ENCODE data around the gene GALNT1.
"Not testable (repeated sequence)": the region's sequence is repeated elsewhere in the genome, so short reads cannot be mapped to it uniquely, and the experiment has no call there.

GALNT1 gene

DNA sequence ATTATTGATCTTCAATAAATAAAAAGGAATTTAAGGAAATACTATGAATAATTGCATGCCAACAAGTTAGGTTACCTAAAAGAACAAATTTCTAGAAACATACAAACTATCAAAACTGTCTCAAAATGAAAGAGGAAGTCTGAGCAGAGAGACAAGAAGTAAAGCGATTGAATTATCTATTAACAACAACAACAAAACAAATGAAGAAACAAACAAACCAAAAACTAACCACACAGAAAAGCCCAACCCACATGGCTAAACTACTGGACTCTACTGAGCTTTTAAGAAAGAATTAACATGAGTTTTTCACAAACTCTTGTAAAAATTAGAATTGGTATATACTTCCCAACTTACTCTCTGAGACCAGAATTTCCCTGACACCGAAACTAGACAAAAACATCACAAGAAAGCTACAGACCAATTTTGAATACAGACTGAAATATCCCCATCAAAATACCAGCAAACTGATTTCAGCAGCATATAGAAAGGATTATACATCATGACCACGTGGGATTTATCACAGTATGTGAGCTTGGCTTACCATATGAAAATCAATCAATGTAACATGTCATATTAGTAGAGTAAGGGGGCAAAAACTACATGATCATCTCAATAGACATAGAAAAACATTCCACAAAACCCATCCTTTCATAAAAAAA, 16.6 kb upstream of the GALNT1 start:
- Histone ChIP-seq H3K27ac (no peak overlapping the region), H3K9ac (ENCODE audit: insufficient read length) (no peak overlapping the region), H3K36me3 (ENCODE audit: insufficient read depth, low read length) (no peaks in the 10 kb centered on the region), H3K4me3 (no peak overlapping the region), H3K9me3 (ENCODE audit: low read depth, low read length) (no peaks in the 10 kb centered on the region)
- TF ChIP-seq EZH2 (IDR thresholded peaks at IDR 0.05) (no peak), POLR2AphosphoS5 (IDR thresholded peaks at IDR 0.05; ENCODE audit: borderline replicate concordance, low read depth, low read length) (no peak)
- no peak for DNase-seq (ENCODE audit: low read depth, low spot score)

DNA sequence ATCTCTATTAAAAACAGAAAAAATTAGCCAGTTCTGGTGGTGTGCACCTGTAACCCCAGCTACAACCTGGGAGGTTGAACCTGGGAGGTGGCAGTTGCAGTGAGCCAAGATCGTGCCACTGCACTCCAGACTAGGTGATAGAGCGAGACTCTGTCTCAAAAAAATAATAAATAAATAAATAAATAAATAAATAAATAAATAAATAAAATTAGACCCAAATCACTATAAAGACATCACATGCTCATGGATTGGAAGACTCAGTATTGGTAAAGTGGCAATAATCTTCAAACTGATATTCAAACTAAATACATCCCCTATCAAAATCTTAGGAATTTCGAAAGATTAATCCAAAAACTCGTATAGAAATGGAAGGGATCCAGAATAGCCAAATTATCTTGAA, 15.5 kb upstream of the GALNT1 start:
- H3K9me3 ChIP-seq (ENCODE audit: low read depth, low read length) = no peaks in the 10 kb centered on the region
- DNase-seq (ENCODE audit: low read depth, low spot score) = no peak
- no peak overlapping the region for H3K4me3 ChIP-seq
- TF ChIP-seq EZH2 (IDR thresholded peaks at IDR 0.05) (no peak), POLR2AphosphoS5 (IDR thresholded peaks at IDR 0.05; ENCODE audit: borderline replicate concordance, low read depth, low read length) (no peak), FOXP2 (optimal IDR thresholded peaks at IDR 0.05; ENCODE audit: control extremely low read depth, extremely low read length, insufficient read depth) (no peak)
- no peak overlapping the region for H3K9ac ChIP-seq (ENCODE audit: insufficient read length)
- H3K27ac ChIP-seq = no peak overlapping the region
- H3K36me3 ChIP-seq (ENCODE audit: insufficient read depth, low read length) = no peaks in the 10 kb centered on the region

DNA sequence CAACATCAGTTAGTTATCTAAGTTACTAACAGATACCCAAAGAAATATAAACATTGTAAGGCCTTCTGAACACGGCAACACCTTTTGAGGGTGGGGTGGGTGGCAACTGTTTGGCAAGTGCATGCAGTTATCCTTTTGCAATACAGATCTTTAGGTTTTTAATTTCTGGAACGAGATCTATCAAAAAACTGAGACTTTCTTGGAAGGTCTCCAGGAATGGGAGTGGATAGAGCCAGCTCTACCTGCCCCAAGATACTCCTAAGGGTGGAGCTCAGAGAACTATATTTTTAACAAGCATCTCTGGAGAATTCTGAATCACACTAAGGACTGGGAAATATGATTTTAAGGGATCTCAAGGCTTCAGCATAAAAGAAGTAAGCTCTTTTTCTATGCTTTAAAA, 11.4 kb upstream of the GALNT1 start:
- TF ChIP-seq EZH2 (IDR thresholded peaks at IDR 0.05) (no peak), POLR2AphosphoS5 (IDR thresholded peaks at IDR 0.05; ENCODE audit: borderline replicate concordance, low read depth, low read length) (no peak), FOXP2 (optimal IDR thresholded peaks at IDR 0.05; ENCODE audit: control extremely low read depth, extremely low read length, insufficient read depth) (no peak)
- DNase-seq (ENCODE audit: low read depth, low spot score) = no peak
- no peaks in the 10 kb centered on the region for H3K36me3 ChIP-seq (ENCODE audit: insufficient read depth, low read length)
- no peak overlapping the region for H3K9ac ChIP-seq (ENCODE audit: insufficient read length)
- no peaks in the 10 kb centered on the region for H3K9me3 ChIP-seq (ENCODE audit: low read depth, low read length)
- no peak overlapping the region for H3K27ac ChIP-seq
- no peak overlapping the region for H3K4me3 ChIP-seq

DNA sequence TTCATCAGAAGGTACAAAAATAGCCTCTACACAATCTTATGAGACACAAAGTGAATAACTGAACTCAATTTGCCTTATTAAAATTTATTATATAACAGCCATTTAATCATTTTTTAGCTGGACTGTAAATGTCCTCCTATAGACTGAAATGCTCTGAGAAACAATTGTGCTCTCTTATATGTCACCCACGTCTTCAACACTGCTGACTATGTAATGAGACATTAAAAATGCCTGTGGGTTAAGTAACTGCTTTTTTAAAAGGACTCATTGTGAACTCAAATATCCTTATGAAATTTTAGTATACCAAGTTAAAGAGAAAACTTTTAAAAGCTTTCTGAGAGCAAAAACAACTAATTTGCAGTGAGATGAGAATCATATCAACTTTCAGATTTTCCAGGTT, 10.4 kb upstream of the GALNT1 start:
- TF ChIP-seq EZH2 (IDR thresholded peaks at IDR 0.05) (no peak), POLR2AphosphoS5 (IDR thresholded peaks at IDR 0.05; ENCODE audit: borderline replicate concordance, low read depth, low read length) (no peak)
- Histone ChIP-seq H3K9ac (ENCODE audit: insufficient read length) (no peak overlapping the region), H3K9me3 (ENCODE audit: low read depth, low read length) (no peaks in the 10 kb centered on the region), H3K4me3 (no peak overlapping the region), H3K27ac (no peak overlapping the region), H3K36me3 (ENCODE audit: insufficient read depth, low read length) (no peaks in the 10 kb centered on the region)
- DNase-seq (ENCODE audit: low read depth, low spot score) = no peak

DNA sequence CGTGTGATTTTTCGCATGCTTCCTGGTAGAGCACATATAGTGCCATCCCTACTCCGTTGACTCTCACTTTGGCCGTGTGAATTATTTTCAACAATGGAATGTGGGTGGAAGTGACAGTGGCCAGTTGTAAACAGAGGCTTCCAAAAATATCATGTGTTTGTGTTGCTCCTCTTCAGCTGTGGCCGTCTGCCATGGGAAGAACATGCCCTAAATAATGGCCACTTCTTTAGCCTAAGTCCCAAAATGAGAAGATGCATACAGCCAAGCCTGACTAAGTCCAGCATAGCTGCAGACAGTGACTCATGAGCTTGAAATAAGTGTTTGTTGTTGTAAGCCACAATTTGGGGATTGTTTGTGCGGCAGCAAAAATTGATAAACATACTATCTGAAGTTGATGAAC, 8.9 kb upstream of the GALNT1 start:
- Histone ChIP-seq H3K27ac (no peak overlapping the region), H3K4me3 (no peak overlapping the region), H3K9ac (ENCODE audit: insufficient read length) (no peak overlapping the region), H3K36me3 (ENCODE audit: insufficient read depth, low read length) (no peaks in the 10 kb centered on the region), H3K9me3 (ENCODE audit: low read depth, low read length) (no peaks in the 10 kb centered on the region)
- no peak for DNase-seq (ENCODE audit: low read depth, low spot score)
- TF ChIP-seq EZH2 (IDR thresholded peaks at IDR 0.05) (no peak), FOXP2 (optimal IDR thresholded peaks at IDR 0.05; ENCODE audit: control extremely low read depth, extremely low read length, insufficient read depth) (no peak), POLR2AphosphoS5 (IDR thresholded peaks at IDR 0.05; ENCODE audit: borderline replicate concordance, low read depth, low read length) (no peak)

DNA sequence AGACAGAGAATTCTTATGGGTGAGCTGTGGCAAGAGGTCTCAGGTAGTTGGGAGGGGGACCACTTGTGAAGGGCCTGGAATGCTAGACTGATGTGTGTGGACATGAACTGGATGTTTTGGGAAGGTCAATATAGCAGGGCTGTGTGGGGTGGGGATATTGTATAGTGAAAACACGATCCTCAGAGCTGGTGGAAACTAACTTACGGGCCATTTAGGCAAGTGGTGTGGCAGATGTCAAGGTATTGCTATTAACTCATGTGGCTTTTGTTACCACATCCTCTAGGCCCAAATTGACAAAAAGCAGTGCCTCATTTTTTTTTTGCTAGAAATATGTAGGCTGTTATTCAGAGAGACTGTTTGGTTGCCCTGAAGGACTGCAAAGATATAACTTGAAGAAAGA, 8.0 kb upstream of the GALNT1 start:
- Histone ChIP-seq H3K36me3 (ENCODE audit: insufficient read depth, low read length) (no peaks in the 10 kb centered on the region), H3K9me3 (ENCODE audit: low read depth, low read length) (no peaks in the 10 kb centered on the region), H3K27ac (no peak overlapping the region), H3K4me3 (no peak overlapping the region), H3K9ac (ENCODE audit: insufficient read length) (no peak overlapping the region)
- no peak for DNase-seq (ENCODE audit: low read depth, low spot score)
- TF ChIP-seq EZH2 (IDR thresholded peaks at IDR 0.05) (no peak), FOXP2 (optimal IDR thresholded peaks at IDR 0.05; ENCODE audit: control extremely low read depth, extremely low read length, insufficient read depth) (no peak), POLR2AphosphoS5 (IDR thresholded peaks at IDR 0.05; ENCODE audit: borderline replicate concordance, low read depth, low read length) (no peak)

DNA sequence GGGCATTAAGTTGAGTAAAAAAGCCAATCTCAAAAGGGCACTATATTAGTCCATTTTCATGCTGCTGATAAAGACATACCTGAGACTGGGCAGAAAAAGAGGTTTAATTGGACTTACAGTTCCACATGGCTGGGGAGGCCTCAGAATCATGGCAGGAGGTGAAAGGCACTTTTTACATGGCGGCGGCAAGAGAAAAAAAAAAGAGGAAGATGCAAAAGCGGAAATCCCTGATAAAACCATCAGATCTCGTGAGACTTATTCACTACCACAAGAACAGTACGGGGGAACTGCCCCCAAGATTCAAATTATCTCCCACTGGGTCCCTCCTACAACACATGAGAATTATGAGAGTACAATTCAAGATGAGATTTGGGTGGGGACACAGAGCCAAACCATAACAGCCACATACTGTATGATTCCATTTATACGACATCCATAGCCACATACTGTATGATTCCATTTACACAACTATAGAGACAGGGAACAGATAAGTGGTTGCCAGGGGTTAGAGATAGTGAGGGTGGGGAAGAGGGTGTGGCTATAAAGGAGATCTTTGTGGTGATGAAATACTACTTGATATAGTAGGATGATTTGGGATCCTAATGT, 5.2 kb upstream of the GALNT1 start:
- H3K9me3 ChIP-seq (ENCODE audit: low read depth, low read length); DNase-seq (ENCODE audit: low read depth, low spot score); H3K4me3 ChIP-seq; H3K27ac ChIP-seq; H3K9ac ChIP-seq (ENCODE audit: insufficient read length); H3K36me3 ChIP-seq (ENCODE audit: insufficient read depth, low read length): not testable (repeated sequence)

DNA sequence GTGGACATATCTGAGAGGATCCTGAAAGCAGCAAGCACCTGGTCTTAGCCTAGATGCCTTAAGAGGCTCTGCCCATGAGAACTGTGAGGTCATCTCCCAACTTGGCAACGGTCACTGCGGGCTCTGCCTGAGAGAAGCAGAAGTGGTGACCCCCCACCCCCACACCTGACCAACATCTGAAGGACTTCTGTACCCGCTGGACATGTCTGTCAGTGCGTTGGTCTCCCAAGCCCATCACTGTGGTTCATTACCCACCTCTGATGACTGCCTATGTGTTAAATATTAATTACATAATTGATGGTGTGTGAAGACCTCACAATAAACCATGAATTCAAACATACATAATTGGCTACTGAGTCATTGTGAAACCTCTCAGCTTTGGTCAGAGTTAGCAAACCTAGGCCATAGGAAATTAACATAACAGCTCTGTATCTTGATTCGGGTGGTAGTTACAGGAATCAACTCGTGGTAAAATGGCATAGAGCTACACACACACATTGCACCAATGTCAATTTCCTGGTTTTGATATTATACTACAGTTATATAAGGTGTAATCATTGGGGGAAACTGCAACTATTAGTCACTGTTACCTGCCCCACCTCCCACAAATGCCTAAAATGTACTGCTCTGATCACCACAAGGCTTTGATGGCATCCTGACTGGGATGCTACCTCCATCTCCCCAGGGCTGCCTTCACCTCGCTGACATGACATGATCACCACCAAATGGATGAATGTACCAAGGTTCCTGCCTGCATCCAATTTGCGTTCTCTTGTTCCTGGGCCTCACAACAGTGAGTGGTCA, 4.3 kb upstream of the GALNT1 start:
- DNase-seq (ENCODE audit: low read depth, low spot score) = no peak
- Histone ChIP-seq H3K9ac (ENCODE audit: insufficient read length) (no peak overlapping the region), H3K27ac (no peak overlapping the region), H3K36me3 (ENCODE audit: insufficient read depth, low read length) (no peaks in the 10 kb centered on the region), H3K9me3 (ENCODE audit: low read depth, low read length) (no peaks in the 10 kb centered on the region), H3K4me3 (no peak overlapping the region)
- TF ChIP-seq POLR2AphosphoS5 (IDR thresholded peaks at IDR 0.05; ENCODE audit: borderline replicate concordance, low read depth, low read length) (no peak), FOXP2 (optimal IDR thresholded peaks at IDR 0.05; ENCODE audit: control extremely low read depth, extremely low read length, insufficient read depth) (no peak), EZH2 (IDR thresholded peaks at IDR 0.05) (no peak)
